ENCODE results near the gene UXT.

UXT gene

DNA sequence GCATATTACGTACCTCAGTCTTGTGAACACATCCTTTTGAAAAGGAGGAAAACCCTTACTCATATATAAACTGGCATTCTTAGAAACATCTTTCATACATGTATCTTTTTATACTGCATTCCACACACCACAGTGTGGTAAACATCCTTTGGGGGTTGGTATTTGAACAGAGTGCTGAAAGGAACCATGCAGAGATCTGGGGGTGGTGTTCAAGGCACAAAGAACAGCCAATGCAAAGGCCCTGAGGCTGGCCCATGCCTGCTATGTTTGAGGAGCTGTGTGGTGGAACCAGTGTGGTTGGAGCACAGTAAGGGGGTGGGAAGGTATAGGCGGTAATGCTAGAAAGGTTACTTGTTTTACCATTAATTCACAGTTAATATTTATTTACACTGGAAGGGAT is 10.6 kb downstream of the UXT start:
- DNase-seq: no peak

DNA sequence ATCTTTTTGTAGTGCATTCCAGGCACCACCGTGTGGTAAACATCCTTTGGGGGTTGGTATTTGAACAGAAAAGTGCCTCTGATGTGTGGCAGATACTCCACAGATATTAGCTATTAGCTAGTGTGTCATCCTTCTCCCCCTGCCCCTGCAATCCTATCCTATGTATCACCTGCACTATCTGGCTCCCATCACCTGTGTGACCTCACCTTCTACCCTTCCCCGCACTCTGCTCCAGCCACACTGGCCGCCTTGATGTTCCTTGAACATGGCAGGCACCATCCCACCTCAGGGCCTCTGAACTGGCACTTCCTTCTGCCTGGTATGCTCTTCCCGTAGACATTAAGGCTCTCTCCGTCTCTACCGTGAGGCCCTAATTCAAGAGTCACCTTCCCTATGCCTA is 12.3 kb downstream of the UXT start:
- no peak for DNase-seq

DNA sequence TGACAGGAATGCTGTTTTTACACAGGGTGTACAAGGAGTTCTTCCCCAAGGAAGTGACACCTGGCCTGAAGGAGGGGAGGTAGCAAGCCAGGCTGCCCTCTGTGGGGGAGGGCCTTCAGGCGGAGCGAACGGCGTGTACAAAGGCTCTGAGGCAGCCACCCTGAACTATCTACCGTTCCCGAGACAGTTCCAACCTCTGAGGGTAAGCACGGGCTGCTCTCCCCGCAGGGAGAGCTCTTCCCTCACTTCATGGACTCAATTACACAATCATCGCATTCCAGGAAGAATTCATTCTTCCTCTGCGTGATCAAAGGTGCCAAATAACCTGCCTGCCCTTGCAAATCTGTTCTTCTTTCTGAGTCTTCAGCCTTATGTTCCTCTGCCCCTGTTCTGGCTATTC is 13.4 kb downstream of the UXT start:
- DNase-seq: no peak

DNA sequence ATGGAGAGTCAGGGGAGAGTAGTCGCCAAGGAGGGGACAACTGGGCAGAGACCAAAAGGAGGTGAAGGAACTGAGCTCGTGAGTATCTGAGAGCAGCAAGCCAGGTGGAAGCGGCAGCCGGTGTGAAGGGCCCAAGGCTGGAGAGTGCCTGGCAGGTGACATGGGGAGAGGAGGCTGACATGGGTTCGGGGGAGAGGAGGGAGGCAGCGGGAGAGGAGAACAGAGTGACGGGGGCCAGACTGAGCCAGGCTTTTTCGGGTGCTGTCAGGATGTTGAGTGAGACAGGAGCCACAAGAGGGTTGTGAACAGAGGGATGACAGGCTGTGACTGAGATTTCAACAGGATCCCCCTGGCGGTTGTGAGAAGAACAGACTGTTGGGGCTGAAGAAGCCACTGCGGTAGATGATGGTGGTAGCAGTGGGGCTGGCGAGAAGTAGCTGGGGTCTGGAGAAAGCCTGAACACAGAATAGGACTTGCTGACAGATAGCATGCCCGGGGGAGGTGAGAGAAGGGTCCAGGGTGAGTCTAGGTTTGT is 14.4 kb downstream of the UXT start:
- peak; percentile 42 for DNase-seq

DNA sequence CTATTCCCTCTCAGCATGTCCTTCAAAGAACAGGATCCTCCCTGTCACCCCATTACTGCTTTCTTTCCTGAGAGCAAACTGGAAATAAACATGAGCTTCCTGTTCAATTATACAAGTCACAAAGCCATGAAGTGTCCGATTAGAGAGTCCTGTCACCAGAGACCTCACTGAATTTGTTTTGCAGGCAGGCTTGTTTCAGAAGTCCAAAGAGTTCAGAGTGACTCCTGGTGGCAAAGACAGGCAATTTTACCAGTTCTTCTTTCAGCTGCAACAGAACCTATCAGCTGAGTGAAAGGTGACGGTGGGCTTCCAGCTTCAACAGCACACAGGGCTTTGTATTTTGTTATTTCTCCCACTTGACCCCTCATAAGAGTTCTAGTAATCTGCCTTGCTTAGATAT is 15.1 kb downstream of the UXT start:
- DNase-seq: peak; percentile 28

DNA sequence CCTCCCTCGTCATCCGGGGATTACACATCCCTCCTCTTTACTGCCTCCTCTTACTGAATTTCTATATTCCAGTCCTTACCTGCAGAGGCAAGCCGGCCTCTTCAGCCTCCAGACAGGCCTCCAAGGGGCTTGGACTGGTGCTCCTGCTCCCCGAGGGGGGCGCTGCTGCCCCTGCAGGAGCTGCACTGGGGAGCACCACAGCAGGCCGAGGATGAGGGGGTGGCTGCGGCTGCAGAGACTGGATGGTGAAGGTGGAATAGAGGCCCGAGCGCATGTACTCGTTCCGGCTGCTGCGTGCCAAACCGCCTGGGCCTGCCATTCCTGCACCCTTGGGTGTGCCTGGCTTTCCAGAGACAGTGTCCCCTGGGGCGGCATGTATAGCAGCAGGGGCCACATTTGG is 20.2 kb downstream of the UXT start:
- DNase-seq: no peak

DNA sequence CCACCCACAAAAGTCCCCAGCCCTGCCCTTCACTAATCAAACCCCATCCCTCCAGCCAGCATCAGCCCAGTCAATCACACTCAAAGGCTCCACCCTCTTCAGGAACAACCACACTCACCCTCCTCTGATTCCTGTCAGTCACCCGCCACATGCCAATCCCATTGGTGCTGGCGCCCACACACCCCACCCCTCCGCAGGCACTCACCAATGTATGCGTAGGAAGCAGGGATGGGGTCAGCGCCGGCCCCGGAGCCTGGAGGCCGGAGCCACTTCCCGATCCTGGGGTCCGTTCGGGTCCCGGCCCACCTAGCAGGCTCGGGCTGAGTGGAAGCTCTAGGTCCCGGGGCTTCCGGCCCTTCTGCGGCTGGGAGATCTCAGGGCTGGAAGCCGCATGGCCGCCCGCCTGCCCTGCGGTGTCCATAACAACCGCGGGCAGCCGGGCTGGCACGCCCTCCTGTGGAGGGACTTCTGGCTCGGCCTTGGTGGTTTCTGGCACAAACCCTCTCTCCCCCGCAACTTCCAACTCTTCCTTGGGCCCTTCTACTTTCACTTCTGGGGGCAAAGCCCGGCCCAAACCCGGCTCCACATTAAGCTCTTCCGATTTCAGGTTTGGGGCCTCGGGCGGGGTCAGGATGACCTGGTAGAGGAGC is 21.3 kb downstream of the UXT start:
- DNase-seq: no peak

DNA sequence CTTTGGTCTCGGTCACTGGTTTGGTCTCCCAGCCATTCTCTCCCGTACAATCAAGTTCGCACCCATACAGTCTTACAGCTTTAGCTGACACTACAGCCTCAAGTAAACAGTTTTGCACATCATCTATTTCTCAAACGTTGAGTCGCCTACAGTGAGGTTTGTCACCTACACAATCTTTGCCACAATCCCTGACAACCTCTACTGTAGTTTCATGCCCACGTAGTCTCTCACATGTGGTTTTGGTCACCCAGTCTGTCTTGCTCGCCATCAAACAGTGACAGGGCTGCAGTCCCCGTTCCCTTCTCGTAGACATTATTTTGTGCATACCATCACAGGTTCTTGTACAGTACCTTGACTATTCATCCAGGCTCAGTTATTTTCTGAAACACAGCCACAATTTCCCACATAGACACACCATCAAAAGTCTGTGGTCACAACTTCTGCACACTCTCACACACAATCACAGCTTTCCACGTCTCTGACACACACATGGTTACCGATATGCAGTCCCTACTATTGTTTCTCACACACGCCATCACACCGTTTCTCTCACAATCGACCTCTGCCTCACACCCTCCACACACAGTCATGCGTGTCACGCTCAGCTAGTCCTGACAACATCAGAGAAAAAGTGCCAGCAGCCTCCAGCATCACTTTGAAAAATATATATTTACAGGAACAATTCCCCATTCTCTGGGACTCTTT is 24.0 kb downstream of the UXT start:
- no peak for DNase-seq

DNA sequence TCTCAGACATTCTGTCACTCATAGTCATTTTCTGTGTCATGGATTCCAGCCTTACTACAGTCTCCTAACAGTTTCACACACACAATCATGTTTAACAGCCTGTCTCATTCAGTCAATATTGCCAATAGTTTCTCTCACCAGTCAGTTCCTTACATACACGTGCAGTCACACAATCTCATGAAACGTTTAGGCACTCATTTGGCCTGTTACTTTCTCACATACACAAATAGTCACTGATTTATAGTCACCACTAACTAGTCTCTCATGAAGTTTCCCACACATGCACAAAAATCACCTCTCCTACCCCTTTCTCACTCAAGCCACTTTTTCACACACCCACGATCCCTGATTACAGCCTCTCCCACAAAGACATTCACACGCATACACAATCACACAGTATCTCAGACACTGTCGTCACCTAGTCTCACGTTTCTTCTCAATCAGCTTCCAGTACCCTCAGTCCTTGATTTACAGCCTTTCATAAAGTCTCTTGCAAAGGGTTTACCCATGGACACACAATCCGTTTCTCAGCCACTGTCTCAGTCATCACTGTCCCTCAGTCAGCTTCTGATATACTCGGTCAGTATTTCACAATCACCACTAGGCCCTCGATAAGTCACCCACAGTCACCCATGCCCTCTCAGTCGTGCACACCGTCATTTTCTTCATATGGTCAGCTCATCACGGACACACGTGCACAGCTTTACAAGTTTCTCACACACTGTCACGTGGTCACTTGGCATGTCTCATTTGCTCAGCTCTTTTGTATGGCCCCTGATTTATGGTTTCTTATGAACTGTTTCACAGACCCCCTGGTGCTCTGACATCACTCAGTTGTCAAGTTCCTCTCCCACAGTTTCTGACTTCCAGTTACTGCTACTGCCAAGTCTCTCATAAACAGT is 25.0 kb downstream of the UXT start:
- DNase-seq: no peak

DNA sequence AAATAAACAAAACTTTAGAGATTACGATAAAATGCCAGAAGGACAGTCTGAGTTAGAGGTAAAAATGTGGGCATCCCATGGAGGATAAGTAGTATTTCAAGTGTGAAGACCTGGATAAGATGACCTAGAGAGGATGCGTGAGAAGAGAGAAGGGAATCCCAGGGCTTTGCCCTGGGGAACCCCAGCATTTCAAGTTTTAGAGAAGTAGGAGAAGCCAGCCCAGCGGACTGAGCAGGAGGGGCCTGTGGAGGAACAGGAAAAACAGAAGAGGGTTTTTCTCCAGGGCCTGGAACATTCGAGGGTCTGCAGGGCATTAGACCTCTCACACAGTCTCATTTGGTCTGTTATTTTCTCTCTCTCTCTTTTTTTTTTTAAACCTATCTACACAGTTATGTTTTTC is 26.3 kb downstream of the UXT start:
- DNase-seq: no peak

DNA sequence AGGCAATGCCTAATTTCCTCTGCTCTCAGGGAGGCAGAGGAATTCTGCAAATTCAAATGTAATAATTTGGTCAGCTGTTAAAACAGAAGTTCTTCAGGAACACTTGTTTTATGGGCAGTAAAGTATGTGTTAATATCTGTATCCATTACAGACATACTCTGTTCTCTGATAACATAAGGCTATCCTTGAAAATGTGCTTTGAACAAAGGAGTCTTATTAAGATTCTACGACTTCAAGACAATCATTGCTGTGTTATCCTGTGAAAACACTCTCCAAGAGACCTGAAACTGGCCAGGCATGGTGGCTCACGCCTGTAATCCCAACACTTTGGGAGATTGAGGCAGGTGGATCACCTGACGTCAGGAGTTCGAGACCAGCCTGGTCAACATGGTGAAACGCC is 27.3 kb downstream of the UXT start:
- DNase-seq: no peak

DNA sequence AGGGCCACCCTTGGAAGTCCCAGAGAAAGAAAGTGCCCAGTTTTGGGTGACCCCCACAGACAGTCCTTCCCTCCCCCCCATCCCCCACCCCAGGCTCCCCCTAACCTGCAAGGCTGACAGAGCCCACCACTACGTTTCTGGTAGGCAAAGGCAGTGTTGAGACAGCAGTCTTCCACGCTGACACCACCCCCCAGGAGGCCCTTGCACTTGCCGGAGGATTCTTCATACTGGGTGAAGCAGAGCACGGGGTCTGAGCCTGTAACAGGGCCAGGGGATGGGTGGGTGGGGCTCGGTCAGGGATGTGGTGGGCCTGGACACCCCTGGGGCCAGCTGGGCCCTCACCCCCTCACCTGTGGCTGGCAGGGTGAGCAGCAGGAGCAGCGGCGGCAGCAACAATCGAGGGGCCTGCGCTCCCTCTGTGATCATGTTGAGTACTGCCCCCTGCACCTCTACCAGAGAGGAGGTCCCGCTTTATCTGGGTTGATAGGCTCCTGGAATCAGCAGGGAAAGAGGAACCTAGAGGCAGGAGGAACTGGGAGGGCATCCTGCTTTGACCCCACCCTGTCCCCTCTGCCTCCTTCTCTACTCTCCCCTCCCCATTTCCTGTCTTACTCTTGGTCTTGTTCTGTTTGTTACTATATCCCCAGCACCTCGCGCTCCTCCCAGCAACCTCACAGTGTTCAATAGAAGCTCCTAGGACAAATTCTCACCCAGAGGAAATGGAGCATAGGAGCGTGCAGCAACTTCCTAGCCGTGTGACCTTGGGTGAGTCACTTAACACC is 29.4 kb downstream of the UXT start, which contains the start of gene CFP:
Gene CFP (minus strand): TSS at position 512 of the 782 bp plus-strand sequence. CDS start 86 bp downstream, at position 426.
- no peak for DNase-seq

DNA sequence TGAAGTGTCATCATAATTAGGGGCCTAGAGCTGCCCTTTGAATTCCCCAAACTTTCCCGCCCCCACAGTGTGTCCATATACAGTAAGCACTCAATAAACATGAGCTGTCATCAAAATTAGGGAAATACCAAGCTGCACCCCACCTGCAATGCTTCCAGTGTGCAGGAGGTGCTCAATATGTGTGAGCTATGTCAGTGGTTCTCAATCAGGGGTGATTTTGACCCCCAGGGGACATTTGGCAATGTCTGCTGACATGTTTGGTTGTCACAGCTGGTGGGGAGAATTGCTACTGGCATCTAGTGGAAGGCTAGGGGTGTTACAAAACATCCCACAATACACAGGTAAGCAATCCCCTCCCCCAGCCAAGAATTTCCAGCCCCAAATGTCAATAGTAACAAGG is 30.0 kb downstream of the UXT start:
- peak; percentile 40 for DNase-seq

DNA sequence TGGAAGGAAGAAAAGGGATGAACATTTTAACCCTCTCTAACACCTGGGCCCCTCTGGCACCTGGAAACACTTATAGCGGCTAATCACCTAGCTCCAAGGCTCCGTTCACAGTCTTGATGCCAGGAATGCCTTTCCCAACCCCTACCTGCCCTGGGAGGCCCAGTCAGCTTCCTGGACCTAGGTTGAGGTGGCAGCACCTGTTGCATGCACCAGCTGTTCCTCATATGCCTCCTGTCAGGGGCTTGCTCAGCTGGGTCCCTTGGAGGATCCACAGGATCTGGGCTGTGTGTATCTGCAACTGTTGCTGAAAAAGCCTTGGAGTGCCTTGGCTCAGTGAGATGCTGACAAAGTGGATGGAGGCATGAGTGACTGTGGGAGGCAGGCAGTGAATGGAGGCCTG is 33.6 kb downstream of the UXT start:
- DNase-seq: peak; percentile 30

DNA sequence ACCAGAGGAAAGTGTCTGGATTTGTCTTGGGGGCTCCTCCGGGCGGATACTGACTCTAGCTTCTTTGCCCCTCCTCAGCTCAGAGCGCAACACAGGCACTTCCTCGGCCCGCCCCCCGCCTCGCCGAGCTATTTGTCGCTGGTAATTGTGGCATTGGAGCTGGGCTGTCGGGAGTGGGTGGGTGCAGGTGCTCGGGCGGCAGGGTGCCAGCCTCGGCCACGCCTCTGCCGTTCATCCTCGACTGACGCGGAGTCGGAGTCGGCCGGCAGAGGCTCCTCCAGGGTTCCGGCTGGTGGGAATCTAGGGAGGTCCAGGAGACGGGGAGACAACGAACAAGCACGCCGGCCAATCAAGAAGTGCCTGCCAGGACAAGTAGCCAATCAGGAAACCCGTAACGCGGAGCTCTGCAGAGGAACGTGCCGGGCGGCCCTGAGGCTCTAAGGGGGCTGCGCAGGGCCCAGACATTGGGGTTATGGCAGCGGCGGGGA is 35.4 kb downstream of the UXT start:
- DNase-seq: peak; percentile 93

DNA sequence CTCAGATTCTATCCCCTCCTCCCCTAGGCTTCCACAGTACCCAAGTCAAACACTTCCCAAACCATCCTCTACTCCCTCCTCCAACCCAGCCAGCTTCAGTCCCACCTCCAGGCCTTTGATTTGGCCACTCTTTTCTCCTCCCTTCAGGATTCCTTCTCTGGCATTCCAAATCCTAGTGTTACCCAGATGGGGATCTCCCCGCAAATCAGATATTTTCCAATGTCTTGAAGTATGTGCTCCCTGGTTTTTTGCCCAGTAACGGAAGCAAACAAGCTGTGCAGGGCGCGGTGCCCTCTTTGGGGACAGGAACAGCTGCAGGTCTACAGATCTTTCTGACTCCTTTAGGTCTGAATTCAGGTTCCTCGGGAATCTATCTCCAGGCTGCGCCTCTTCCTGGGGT is 37.1 kb downstream of the UXT start:
- no peak for DNase-seq

DNA sequence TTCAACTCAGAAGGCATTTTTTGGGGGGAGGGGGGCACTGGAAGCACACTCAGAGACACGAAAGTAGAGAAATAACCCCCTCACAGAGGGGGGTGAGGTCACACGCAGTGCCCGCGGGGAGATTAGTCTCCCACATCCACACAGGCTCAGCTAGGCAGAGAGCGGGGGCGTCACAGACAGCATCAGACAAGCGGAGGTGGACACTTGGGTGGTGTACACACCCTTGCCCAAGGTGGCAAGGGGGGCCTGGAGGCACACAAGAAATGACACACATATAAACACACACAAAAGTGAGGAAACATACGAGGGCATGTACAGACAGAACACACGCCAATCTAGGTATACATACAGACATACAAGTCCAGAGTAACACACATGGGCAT is 38.7 kb downstream of the UXT start:
- DNase-seq: no peak

DNA sequence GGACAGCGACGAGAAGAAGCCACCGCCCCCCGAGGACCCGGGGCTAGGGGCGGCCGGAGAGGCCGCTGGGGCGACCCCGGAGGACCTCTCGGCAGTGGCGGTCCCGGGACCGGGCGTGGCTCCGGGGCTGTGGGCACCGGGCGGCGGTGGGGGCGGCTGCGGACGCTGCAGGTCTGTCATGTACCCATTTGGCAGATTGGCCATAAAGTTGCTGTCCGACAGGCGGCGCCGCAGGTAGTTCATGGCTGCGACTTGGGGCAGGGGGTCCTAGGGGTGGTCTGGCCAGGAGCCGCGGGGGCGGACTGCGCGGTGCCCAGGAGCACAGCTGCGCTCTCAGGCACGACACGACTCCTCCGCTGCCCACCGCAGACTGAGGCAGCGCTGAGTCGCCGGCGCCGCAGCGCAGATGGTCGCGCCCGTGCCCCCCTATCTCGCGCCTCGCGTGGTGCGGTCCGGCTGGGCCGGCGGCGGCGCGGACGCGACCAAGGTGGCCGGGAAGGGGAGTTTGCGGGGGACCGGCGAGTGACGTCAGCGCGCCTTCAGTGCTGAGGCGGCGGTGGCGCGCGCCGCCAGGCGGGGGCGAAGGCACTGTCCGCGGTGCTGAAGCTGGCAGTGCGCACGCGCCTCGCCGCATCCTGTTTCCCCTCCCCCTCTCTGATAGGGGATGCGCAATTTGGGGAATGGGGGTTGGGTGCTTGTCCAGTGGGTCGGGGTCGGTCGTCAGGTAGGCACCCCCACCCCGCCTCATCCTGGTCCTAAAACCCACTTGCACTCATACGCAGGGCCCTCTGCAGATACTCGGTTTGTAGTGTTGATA is 39.3 kb downstream of the UXT start, which contains the start of gene SYN1:
Gene SYN1 (minus strand): TSS at position 372 of the 817 bp plus-strand sequence. CDS start 129 bp downstream, at position 243.
- peak; percentile 83 for DNase-seq

DNA sequence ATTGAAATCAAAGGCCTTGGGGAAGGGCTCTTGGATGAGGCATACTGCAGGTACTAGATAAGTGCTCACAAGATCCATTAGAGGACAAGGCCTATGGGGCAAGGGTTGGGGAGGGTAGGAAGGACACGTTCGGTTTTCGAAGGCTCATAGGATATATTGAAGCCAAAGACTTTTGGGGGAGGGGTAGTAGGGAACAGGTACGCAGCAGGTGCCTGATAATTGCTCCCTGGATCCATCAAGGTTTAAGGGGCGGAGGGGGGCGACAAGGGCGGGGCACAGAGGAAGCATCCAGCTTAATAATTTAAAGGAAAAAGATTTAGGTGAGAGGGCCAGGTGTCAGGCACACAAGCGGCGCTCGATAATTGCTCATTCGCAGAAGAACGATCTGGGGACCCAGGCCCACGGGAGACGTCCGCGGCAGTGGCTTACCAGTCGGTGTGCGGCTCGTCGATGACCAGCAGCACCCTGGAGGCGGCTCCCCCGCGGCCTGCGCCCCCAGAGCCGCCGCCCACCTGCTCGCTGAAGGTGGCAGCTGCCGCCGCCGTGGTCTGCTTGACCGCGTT is 40.0 kb downstream of the UXT start:
- peak; percentile 36 for DNase-seq

DNA sequence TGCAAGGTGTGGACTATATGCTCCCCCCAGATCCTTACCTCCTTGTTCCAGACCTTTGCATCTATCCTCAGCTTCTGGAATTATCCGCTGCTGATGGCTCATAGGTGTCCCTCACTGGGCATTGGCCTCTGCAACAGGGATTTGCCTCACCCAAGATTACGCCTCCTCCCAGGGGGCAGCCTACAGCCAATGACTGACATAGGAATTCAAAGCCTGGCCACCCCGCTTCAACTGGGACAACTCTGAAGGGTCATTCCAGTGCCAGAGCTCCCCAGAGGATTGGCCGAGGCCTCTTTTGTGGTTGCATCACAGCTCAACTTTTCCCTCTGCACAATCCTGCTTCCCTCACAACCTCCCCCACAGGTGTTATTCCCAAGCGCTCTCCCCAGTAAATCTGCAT is 44.4 kb downstream of the UXT start:
- DNase-seq: no peak

DNA sequence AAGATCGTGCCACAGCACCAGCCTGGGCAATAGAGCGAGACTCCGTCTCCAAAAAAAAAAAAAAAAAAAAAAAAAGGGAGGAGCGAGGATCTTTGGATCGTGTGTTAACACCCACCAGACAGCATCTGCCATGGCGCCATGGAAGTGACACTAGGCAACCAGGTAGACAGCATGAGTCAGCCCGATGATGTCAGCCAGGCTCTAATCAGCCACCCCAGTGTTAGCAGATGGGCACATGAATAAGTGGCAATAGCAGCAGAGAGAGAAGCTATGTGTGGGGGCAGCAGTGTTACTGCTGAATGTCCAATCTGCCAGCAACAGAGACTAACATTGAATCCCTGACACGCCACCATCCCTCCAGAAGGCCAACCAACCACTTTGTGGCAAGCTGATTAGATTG is 45.9 kb downstream of the UXT start:
- DNase-seq: peak; percentile 70
